ENCODE results near the gene LIN52.
A peak's percentile ranks its signal among the peaks of the same experiment; 100 is the strongest.

The LIN52 gene

DNA sequence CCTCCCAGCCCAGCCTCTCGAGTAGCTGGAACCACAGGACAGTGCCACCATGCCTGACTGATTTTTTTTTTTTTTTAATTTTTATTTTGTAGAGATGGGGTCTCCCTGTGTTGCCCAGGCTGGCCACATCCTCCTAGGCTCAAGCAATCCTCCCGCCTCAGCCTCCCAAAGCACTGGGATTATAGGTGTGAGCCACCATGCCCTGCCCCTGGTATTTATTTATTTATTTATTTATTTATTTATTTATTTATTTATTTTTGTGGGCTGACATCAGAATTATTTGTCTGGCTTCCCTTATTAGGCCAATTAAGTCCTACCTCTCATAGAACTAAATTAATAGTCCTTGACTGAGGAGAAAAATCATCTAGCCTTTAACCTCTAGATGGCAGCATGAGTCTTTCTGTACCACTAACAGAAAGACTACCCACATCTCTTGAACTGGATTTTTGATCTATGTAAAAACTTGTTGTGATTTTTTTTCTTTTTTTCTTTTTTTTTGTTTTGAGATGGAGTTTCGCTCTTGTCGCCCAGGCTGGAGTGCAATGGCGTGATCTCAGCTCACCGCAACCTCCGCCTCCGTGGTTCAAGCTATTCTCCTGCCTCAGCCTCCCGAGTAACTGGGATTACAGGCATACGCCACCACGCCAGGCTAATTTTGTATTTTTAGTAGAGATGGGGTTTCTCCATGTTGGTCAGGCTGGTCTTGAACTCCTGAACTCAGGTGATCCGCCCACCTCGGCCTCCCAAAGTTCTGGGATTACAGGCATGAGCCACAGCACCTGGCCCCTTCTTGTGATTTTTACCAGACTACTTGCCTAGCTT, 26.9 kb downstream of the LIN52 start:
- TF ChIP-seq, protein P1, sequence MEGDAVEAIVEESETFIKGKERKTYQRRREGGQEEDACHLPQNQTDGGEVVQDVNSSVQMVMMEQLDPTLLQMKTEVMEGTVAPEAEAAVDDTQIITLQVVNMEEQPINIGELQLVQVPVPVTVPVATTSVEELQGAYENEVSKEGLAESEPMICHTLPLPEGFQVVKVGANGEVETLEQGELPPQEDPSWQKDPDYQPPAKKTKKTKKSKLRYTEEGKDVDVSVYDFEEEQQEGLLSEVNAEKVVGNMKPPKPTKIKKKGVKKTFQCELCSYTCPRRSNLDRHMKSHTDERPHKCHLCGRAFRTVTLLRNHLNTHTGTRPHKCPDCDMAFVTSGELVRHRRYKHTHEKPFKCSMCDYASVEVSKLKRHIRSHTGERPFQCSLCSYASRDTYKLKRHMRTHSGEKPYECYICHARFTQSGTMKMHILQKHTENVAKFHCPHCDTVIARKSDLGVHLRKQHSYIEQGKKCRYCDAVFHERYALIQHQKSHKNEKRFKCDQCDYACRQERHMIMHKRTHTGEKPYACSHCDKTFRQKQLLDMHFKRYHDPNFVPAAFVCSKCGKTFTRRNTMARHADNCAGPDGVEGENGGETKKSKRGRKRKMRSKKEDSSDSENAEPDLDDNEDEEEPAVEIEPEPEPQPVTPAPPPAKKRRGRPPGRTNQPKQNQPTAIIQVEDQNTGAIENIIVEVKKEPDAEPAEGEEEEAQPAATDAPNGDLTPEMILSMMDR (IDR thresholded peaks at IDR 0.05) = peak; percentile 65

DNA sequence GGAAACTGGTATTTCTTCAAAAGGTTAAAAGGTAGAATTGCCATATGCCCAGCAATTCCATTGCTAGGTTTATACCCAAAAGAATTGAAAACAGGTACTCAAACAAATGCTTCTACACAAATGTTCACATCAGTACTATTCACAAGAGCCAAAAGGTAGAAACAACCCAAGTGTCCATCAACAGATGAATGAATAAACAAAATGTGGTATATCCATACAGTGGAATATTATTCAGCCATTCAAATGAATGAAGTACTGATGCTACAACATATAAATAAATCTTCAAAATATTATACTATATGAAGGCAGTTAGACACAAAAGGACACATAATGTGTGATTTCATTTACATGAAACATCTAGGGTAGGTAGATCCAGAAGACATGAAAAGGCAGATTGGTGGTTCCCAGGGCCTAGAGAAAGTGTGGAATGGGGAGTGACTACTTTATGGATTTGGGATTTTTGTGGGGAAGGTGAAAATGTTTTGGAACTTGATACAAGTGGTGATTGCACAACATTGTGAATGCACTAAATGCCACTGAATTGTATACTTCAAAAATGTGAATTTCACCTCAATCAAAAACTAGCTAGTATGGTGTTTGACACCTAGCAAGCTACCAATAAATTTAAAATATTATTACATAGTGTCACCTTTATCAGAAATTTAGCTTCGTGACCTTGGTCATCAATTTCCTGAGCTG, 41.7 kb downstream of the LIN52 start:
- TF ChIP-seq, protein P1 (IDR thresholded peaks at IDR 0.05) = no peak

DNA sequence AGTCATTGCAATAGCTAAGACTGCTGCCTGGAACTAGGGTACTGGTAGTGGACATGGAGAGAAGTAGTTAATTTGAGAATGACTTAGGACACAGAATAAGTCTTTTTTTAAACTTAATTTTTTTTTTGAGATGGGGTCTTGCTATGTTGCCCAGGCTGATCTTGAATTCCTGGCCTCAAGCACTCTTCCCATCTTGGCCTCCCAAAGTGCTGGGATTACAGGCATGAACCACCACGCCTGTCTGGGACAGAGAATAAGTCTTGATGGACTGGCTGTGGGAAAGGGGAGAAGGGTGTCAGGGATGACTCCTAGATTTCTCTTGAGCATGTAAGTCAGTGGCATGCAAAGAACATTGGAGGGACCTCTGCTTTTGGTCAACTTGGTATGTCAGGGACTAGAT, 42.9 kb downstream of the LIN52 start:
- TF ChIP-seq, protein P1 (IDR thresholded peaks at IDR 0.05) = no peak

DNA sequence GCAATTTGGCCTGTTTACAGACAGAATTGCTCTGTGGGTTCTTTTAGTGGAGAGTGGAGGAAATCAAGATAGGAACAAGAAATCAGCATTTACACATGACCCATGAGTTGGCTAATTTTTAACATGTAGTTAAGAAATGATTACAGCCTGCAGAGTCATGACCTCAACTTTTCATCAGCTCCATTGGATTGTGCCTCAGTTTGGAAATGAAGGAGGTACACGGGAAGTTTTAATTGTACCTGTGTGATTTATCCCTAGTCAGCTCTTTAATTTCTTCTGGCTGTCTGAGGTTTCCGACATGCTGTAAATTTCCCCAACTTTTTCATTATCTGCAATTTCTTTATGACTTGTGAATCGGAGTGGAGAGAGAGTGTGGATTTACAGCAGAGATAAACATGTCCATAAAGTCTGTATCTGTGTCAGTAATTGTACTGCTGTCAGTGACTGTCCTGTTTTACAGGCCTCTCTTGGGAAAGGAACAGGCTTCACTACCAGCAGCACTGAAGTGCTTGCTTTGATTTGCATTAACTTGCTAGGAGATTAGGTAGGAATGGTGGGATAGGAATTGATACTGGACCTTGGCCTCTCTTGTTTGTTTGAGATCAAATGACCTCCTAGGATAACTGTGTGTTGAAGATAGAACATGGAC, 49.2 kb downstream of the LIN52 start:
- TF ChIP-seq, protein P1 (IDR thresholded peaks at IDR 0.05) = no peak

DNA sequence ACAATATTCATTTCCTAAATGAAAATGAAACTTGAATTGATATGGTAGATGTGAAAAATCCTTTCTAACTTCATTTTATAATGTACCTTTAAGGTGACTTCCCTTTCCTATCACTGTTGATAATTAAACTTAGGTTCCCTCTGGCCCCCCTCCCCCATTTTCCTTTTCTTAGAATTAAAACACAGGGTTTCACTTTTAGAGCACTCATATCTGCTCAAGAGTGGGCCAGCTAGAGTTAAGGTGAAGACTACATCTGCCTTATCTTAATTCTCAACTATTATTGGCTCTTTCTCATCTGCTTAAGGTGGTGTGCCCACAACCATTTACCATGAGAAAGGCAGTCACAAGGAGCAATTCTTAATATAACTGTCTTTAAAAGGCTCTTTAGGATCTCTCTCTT, 49.7 kb downstream of the LIN52 start:
- TF ChIP-seq, protein P1 (IDR thresholded peaks at IDR 0.05) = no peak

DNA sequence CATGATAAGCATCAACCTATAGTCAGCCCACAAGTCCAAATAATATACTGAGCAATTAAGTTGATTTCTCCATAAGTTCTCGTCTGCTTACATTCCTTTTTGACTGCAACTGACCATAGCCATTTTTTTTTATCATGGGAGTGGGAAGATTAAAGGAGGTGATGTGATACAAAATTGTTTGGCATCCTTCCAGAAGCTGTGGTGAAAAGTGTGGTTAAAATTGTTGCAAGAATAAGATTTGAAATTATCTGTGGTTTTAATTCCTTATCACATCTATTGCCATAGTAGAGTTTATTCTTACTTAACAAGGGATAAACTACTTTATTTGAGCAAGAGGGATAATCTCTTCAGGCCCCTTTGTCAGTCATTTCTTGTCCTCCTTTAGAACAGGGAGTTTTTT, 50.7 kb downstream of the LIN52 start:
- TF ChIP-seq, protein P1 (IDR thresholded peaks at IDR 0.05) = no peak

DNA sequence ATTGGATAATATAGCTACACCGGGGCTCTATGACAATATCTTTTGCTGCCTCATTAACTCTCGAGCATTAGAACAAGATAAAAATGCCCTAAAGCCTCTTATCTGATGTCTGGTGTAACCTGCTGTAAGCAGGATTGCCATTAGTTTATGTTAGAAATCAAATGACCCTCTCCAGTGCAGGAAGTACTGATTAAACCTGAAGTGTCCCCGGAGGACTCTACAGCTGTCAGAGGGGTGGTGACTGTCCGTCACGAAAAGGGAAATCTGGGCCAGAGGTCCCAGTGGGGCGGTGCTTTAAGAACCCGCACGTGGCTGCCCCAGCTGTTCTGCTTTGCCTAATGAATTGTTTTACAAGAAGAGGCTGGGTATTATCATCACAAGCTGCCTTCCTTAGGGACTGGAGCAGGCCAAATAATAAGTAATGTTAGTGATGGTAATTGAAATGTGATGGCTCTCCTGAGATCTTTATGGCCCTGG, 55.7 kb downstream of the LIN52 start:
- TF ChIP-seq, protein P1 (IDR thresholded peaks at IDR 0.05) = no peak

Data from LNCAP (cell line).